GM18909 (cell line): Measurements from ENCODE around the gene CPNE5.

ENCODE experiments used
- ATAC-seq: cut with Tn5 transposase; IDR thresholded peaks from one replicate; pipeline ENCODE4 v1.9.1; 2021; ENCODE audit warnings: mild to moderate bottlenecking; ENCODE audit not compliant: unreplicated experiment, poor library complexity

CPNE5 gene

DNA sequence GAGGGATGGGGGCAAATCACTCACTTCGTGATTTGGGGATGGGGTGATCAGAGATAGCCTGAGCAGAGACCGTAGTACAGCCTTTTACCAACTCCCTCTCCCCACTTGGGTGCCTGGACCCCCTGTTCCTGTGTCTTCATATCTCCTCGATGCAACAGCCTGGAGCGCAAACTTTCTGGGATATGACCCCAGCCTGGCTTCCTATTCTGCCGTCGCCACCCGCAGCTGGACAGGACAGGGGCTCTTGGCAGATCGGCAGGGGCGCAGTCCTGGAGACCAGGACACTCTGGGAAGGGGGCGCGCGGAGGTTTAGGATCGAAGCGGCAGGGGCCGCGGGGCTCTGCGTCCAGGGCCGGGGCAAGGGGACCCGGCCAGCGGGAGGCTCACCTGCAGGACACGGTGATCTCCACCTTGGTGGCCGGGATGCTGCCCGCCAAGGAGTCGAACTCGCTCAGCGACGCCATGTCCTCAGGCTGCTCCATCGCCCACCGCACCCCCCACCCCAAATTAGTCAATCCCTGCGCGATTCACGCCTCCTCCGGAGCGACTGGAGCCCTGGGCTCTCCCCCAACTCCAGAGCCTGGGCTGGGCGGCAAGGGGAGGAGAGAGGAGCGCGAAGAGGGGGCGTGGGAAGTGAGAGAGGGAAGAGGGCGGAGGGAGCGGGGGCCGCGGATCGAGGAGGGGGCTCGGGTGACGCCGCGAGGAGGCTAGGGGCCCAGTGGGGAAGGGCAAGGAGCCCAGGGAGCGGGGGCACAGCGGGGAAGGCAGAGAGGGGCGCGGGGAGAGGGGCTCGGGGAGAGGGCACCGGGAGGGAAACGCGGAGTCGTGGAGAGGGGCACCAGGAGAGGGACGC lies at the start of gene CPNE5:
Gene CPNE5, minus strand, starts transcription at position 549 of the 853 bp plus-strand sequence. Its CDS starts 67 bp downstream, at position 482.
- no peak for ATAC-seq

DNA sequence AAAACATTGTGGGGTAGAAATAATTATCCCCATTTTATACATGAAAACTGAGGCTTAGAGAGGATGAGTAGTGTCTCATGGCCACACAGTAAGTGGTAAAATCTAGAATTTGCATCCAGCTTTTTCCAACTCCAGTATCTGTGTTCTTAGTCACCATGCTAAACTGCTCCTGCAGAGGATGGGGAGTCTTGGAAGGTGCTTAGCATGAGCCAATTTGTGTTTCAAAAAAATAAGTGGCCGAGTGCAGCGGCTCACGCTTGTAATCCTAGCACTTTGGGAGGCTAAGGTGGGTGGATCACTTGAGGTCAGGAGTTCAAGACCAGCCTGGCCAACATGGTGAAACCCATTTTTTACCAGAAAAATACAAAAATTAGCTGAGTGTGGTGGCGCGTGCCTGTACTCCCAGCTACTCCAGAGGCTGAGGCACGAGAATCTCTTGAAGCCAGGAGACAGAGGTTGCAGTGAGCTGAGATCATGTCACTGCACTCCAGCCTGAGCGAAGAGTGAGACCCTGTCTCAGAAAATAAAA lies 48.9 kb upstream of the CPNE5 start:
- ATAC-seq, result no peak

DNA sequence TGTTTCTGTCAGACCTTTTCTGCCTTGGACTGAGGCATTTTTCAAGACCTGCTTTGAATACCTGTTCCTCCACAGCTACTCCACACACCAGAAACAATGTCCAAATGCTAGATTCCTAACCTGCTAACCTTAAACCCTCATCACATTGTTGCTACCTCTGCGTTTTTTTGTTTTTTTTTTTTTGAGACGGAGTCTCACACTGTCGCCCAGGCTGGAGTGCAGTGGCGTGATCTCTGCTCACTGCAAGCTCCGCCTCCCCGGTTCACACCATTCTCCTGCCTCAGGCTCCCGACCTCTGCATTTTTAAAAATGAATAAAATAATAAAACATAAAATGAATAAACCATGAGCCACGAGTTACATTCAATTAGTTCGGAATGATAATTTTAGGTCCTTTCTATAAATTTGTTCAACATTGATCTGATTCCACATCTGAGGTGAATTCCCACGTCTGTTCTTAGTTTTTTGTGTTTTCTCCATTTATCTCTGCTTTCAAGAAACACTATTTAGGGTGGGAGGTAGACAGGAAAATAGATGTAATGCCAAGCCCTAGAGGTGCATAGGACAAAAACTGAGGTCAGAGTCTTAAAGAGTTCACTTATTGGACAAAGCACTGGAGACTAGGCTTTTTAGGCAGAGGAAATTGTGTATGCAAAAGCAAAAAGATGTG lies 47.8 kb upstream of the CPNE5 start:
- no peak for ATAC-seq

DNA sequence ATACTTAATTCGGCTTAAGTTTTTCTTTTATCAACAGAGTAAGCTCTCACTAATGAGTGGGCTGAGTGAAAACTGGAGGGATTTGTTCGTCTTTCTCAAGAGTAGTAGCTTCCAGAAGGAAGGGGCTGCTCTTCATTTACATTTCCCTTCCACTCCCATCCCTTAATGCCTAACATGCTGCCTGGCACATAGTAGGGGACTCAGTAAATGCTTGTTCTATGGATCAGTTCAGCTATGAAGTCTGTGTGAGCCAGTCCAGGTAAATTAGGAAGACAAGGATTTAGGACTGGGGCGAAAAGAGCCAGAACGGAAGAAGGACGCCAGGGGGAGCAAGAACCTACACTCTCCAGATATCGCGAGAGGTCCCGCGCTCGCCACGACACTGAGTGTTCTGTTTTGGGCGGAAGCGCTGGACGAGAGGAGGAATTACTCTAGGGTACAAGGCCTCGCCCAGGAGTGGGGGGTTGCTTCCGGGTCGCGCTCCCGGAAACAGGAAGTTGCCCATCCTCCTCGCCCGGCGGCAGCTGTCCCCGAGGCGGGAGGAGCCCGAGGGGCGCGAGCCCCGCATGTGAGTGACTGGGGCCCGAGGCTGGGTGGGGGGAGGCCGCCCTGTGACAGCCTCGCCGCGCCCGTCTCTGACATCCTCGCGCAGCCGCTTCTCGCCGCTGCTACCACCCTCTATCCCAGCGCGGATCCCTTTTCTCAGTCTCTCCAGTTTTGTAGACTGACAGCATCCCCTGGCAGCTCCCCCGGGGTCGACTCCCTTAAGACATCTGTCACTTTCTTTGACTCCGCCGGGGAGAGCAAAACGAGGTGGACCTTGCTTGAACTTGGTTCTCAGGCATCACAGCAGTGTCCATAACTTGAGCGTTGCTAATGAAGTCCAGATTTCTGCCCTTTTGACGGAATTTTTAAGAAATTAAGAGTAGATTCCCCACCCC lies 46.5 kb upstream of the CPNE5 start, which contains the start of gene C6orf89:
Gene C6orf89, plus strand, starts transcription at position 492 of the 941 bp plus-strand sequence. CDS start 13,493 bp downstream, outside the sequence.
- peak; percentile 96 for ATAC-seq

DNA sequence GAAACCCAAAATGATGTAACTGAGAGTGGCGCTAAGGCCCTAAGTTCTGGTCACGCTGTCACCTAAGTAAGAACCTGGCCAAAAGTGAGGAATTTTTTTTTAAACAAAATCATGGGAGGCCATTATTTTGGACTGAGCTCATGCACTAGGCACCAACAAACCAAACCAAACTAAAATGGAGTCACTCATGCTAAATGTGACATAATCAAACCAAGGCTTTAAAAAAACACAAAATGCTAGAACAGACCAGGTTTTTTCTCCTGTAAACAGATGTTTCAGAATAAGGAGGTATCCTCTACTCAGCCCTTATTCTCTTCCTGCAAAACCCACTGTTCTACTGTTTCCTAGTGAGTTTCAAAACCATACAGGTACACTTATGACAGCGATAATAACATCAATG lies 45.4 kb upstream of the CPNE5 start:
- no peak for ATAC-seq

DNA sequence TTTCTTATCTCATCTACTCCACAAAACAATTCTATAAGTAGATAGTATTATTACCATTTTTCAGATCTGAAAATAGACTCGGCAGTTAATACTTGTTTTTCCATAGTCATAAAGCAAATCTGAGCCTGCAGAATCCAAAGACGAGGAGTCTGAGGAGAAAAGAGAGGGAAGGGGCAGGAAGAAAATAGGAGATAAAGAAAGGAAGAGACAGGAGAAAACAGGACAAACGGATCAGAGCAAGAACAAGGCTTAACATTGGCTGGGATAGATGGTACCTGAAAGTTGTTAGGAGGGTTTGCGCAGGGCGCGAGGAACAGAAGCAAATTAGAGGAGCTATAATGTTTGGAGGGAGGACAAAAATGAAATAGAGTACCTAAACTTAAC lies 36.0 kb upstream of the CPNE5 start:
- ATAC-seq, result no peak

DNA sequence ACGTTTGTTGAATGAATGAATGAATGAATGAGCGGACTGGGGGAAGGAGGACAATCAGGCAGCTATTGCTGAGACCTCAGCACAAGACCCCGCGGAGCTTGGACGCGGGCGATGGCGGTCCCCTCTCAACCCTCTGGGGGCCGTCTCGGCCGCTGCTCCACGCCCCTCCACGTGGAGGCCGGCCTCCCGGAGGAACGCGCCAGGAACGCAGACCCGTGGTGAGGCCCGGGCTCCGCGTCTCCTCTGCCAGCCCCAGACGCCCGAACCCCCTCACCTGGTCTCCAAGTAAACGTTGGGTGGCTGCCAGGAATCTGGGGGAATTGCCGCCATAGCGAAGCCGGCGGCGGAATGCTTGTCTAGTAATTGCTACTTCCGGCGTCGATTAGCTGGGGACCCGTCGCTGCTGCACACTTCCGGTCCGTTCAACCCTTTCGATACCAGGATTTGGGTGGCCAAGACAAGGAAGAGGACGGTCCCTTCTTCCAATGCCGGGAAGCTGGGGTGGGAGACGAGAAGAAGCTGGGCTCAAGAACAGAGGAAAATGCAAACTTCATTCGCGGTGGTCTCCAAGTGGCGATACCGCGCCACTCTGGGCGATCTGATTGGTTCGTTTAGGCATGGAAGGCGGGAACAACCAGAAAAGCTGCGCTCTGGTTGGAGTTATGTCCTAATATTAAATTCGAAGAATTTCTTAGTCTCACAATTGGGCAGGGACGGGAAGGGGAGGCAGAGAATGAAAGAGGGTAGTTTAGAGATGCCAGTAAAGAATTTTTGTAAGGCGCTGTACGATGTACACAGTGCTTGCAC lies 35.4 kb upstream of the CPNE5 start, which contains the start of gene PPIL1:
Gene PPIL1, minus strand, starts transcription at position 361 of the 807 bp plus-strand sequence. Its CDS starts 31 bp downstream, at position 330.
- ATAC-seq, result peak; percentile 80

DNA sequence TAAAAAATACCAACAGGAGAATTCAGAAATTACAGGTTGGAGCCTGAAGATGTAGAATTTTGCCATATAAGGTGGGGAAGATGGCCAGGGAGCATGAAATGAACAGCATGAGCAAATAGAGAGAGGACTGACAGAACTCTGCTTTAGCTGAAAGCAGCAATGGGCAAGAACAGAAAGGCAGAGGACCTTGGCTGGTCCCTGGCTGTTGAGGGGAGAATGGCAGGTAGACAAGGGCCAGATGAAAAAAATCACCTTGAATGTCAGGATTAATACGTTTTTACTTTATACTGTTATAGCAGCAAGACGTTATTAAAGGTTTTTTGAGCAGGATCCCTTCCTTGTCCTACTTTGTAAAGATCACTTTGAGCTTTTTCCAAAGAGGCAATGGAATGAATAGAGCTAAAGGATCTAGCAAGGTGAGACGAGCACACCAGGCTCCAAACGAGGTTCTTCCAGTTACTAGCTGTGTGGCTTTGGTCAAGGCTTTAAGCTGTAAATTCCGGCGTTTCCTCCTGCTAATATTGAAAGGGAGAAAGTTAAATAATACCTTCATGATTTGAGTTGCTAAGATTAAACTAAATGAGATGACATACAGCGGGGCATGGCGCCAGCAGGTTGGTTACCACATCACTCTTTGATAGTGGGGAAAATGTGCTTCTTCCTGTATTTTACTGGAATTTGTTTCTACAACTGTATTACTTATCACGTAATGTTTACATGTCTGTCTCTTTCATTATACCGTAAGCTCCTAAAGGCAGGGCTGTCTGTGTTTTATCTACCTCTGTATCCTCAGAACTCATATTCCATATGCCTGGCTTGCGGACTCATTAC lies 34.6 kb upstream of the CPNE5 start:
- ATAC-seq, result no peak

DNA sequence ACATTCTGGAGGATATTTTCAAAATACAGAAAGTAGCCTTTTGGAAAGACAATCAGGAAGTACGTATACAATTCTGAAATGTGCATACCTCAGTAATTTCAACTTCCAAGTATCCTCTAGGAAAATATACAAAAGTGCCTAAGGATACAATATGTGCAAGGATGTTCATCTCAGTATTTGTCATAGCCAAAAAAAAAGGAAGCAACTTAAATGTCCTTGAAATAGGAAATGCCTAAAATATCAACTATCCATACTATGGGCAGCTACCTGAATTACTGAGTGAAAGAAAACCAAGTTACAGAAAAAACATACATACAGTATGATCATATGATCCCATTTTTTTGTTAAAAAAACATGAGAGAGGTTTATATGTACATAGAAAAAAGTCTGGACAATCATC lies 33.9 kb upstream of the CPNE5 start:
- no peak for ATAC-seq

DNA sequence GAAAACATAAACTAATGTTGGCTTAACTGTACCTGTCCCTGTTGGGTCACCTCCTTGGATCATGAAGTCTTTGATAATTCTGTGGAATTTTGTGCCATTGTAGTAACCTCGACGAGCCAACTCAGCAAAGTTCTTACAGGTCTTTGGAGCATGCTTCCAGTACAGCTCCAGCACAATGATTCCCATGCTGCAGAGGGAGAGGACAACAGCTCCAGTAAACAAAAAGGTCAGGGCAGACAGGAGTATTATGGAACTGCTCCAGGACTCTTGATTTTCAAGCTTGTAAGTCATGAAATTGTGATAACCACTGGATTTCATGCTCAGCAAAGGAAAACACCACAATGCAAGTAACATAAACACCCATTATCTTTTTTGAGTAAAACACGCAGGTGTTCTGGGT lies 32.4 kb upstream of the CPNE5 start:
- ATAC-seq, result no peak

DNA sequence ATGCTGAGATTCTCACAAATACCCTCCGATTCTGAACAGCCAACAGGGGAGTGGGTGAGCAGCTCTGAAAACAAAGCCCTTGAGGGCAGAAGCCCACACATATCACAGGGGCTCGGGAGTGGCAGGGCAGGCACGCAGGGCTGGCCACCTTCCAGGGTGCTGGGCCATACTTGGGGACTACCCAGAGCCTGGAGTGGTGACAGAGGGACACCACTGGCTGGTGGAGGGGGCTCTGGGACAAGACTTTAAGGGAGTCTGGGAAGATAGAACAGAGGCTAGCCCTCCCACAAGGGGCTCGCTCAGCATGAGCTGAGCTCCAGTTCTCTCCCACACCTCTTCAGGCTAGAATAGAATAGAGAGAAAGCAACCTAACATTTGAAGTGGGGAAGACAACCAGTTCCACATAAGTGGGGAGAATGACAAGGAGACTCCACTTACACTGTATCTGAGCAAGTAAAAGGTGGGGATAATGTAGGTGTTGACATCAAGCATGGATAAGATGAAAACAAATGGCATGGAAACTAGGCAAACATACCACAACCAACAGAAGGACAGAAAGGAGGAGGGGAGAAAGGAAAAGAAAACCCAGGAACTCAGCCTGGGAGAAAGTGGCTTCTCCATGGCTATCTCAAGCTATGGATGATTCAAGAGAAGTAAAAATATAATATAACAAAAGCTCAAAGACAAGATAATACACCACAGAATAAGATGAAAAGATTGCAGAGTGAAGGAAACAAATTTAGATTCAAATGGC lies 28.4 kb upstream of the CPNE5 start:
- ATAC-seq, result no peak

DNA sequence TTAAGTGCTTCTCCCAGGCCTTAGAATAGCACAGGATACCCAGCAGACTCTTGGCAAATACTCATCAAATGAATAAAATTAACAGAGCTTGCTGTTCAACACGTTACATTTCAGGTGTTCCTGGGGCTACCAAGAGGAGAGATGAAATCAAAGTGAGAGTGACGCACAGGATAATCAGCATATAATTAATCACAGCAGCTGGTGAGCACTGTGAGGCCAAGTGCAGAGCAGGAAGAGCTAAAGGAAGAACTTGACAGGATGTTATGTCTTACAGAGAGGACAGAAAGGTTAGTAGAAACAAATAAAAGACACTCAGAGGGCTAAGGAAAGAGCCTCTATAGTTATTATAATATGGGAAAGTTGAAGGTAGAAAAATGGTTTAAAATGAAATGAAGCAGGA lies 26.6 kb upstream of the CPNE5 start:
- ATAC-seq, result no peak

DNA sequence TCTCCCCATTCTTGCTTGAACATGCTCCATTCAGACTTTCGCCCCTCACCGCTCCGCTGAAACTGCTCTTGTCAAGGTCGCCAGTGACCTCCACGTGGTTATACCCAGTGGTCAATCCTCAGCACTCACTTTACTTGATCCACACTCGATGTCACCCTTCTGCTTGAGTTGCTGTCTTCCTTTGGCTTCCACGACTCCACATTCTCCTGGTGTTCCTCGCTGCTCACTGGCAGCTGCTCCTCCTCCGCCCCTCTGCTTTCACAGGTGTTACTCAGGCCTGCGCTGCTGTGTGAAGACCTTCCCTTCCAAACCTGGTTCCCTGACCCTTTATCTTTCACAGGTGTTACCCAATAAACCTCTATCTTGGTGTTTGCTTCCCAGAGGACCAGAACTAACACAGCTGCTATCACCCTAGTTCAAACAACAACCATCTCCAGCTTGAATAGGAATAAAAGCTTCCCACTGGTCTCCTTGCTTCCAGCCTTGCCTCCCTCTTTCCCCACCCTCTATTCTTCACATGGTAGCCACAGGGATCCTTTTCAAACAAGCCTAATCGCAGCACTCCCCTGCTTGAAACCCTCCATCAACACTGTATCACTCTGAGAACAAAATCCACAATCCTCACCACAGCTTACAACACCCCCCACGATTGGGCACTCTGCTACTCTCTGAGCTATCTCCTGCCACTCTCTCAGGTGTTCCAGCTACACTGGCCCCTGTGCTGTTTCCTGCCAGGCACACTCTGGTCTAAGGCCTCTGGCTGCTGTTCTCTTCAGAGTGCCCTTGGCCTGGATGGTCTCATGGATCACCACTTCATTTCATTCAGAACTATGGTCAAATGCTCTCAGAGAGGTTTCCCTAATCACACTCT lies 24.7 kb upstream of the CPNE5 start:
- no peak for ATAC-seq

DNA sequence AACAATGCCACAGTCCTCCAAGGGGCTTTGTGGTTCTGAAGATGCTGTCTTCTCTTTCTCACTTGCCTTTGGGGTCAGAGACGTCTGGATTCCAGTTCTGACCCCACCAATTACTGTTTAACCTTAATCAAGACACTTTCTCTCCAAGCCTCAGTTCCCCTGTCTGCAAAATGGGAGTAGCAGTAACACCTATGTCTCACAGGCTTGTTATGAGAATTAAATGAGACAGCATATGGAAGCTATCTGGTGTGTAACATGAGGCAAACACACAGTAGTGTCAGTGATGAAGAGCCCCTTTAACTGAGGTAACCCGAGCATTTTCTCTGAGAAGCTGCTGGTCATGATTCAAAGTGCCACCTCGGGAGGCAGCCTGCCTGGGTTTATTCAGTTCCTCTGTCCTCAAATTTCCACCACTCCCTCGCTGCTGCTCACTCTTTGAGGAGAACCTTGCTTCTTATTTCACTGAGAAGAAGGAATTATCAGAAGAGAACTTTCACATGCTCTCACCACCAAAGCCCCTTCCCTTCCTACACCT lies 23.7 kb upstream of the CPNE5 start:
- ATAC-seq, result no peak

DNA sequence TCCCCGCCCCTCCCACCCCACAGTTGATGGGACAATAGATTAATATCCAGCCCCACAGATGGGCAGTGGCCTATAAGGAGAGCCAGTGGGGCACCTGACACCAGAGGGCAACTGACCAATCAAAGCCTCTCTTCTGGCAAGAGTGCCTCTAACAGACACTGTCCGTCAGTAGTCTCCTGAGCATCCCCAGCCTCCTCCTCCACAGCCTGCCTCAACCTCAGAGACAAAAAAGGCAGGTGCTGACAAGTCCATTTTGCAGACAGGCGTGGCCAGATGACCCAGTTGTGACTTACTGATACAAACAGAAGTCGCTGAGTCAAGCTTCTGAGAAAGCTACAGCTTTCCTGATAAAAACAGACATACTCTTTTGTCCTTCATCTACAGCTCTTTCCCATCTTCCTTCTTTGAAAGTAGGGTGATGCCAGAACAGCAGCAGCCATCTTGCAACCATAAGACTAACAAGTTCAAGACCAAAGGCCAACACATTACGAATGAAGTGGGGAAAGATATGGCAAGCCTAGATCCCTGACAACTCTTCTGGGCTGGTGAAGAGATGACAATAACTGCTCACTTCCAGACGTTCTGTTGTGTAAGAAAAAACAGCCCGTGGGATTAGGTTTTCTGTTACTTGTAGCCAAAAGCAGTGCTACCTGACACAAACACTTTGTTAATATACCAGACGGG lies 23.1 kb upstream of the CPNE5 start:
- ATAC-seq, result no peak

DNA sequence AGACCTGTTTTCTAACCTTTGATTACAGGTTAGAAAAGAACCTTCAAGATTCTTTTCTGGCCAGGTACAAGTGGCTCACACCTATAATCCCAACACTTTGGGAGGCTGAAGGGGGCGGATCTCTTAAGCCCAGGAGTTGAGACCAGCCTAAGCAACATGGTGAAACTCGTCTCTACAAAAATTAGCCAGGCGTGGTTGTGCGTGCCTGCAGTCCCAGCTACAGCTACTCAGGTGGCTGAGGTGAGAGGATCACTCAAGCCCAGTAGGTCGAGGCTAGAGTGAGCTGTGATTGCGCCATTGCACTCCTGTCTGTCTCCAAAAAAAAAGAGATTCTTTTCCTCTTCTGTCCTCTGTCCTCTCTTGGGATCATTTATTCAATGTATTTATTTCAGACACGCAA lies 20.9 kb upstream of the CPNE5 start:
- ATAC-seq, result no peak
